Measurements from ENCODE around the gene PARM1.

The PARM1 gene

GRCh38 chr4:75001871-75002270 is 69.0 kb downstream of the PARM1 start:
- Histone ChIP-seq H3F3A (ENCODE audit: insufficient read depth, low read length) (no peaks in the 10 kb centered on the region), H3K79me2 (ENCODE audit: insufficient read depth, low read length) (no peaks in the 10 kb centered on the region), H3K4me1 (ENCODE audit: insufficient read depth, low read length, severe bottlenecking) (peaks cover 3% of the 10 kb centered on the region), H3K9me3 (ENCODE audit: low read length) (no peaks in the 10 kb centered on the region), H3K4me2 (ENCODE audit: low read length) (no peak overlapping the region), H3K9ac (ENCODE audit: low read length) (no peak overlapping the region), H3K4me3 (ENCODE audit: low read depth, low read length, poor library complexity, severe bottlenecking) (no peak overlapping the region), H2AFZ (ENCODE audit: low read length) (no peak overlapping the region), H3K27ac (ENCODE audit: low read depth, low read length, poor library complexity, severe bottlenecking) (no peak overlapping the region), H4K20me1 (ENCODE audit: insufficient read depth, low read length) (no peaks in the 10 kb centered on the region), H3K9me2 (ENCODE audit: low read depth, low read length) (no peaks in the 10 kb centered on the region), H3K27me3 (ENCODE audit: insufficient read depth, low read length) (no peaks in the 10 kb centered on the region), H3K36me3 (ENCODE audit: insufficient read depth, low read length) (no peaks in the 10 kb centered on the region)
- TF ChIP-seq CTCF (IDR thresholded peaks at IDR 0.05; ENCODE audit: low read length) (no peak), EZH2 (IDR thresholded peaks at IDR 0.05; ENCODE audit: borderline replicate concordance, low read length) (no peak)

- Histone ChIP-seq H3K9me3 (ENCODE audit: low read length) (no peaks in the 10 kb centered on the region), H3K27me3 (ENCODE audit: insufficient read depth, low read length) (no peaks in the 10 kb centered on the region), H3K9ac (ENCODE audit: low read length) (no peak overlapping the region), H3K27ac (ENCODE audit: low read depth, low read length, poor library complexity, severe bottlenecking) (no peak overlapping the region), H4K20me1 (ENCODE audit: insufficient read depth, low read length) (no peaks in the 10 kb centered on the region), H3K79me2 (ENCODE audit: insufficient read depth, low read length) (no peaks in the 10 kb centered on the region), H3K4me3 (ENCODE audit: low read depth, low read length, poor library complexity, severe bottlenecking) (no peak overlapping the region), H2AFZ (ENCODE audit: low read length) (no peak overlapping the region), H3K4me2 (ENCODE audit: low read length) (no peak overlapping the region), H3K36me3 (ENCODE audit: insufficient read depth, low read length) (no peaks in the 10 kb centered on the region), H3F3A (ENCODE audit: insufficient read depth, low read length) (no peaks in the 10 kb centered on the region), H3K4me1 (ENCODE audit: insufficient read depth, low read length, severe bottlenecking) (peaks cover 3% of the 10 kb centered on the region), H3K9me2 (ENCODE audit: low read depth, low read length) (no peaks in the 10 kb centered on the region)
- TF ChIP-seq CTCF (IDR thresholded peaks at IDR 0.05; ENCODE audit: low read length) (no peak), EZH2 (IDR thresholded peaks at IDR 0.05; ENCODE audit: borderline replicate concordance, low read length) (no peak)
These were observed 69.5 kb downstream of the PARM1 start for GRCh38 chr4:75002381-75002780.

- Histone ChIP-seq H3K27ac (ENCODE audit: low read depth, low read length, poor library complexity, severe bottlenecking) (no peak overlapping the region), H3K4me1 (ENCODE audit: insufficient read depth, low read length, severe bottlenecking) (peaks cover 3% of the 10 kb centered on the region), H3F3A (ENCODE audit: insufficient read depth, low read length) (no peaks in the 10 kb centered on the region), H3K27me3 (ENCODE audit: insufficient read depth, low read length) (no peaks in the 10 kb centered on the region), H3K9me3 (ENCODE audit: low read length) (no peaks in the 10 kb centered on the region), H3K36me3 (ENCODE audit: insufficient read depth, low read length) (no peaks in the 10 kb centered on the region), H3K4me3 (ENCODE audit: low read depth, low read length, poor library complexity, severe bottlenecking) (no peak overlapping the region), H3K4me2 (ENCODE audit: low read length) (no peak overlapping the region), H3K9ac (ENCODE audit: low read length) (no peak overlapping the region), H2AFZ (ENCODE audit: low read length) (no peak overlapping the region), H3K9me2 (ENCODE audit: low read depth, low read length) (no peaks in the 10 kb centered on the region), H3K79me2 (ENCODE audit: insufficient read depth, low read length) (no peaks in the 10 kb centered on the region), H4K20me1 (ENCODE audit: insufficient read depth, low read length) (no peaks in the 10 kb centered on the region)
- TF ChIP-seq CTCF (IDR thresholded peaks at IDR 0.05; ENCODE audit: low read length) (no peak), EZH2 (IDR thresholded peaks at IDR 0.05; ENCODE audit: borderline replicate concordance, low read length) (no peak)
These were observed 71.1 kb downstream of the PARM1 start for GRCh38 chr4:75003979-75004378.

All from OCI-LY1 (cell line).